IPS-11a (cell line): Measurements from ENCODE around the gene COQ2.
"Not testable (repeated sequence)": the region's sequence is repeated elsewhere in the genome, so short reads cannot be mapped to it uniquely, and the experiment has no call there.

Experiments used
- H3K4me3 ChIP-seq: one replicate; pipeline ENCODE4 v1.5.1; 2013; ENCODE audit warnings: low read depth, low read length, control low read depth

The COQ2 gene

DNA sequence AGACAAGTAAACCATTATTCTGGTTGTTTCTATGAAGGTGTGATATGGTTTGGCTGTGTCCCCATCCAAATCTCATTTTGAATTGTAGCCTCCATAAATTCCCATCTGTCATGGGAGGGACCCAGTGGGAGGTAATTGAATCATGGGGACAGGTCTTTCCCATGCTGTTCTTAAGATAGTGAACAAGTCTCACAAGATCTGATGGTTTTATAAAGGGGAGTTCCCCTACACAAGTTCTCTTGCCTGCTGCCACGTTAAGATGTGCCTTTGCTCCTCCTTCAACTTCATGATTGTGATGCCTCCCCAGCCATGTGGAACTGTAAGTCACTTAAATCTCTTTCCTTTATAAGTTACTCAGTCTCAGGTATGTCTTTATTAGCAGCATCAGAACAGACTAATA, 3.8 kb upstream of the COQ2 start:
- not testable (repeated sequence) for H3K4me3 ChIP-seq

DNA sequence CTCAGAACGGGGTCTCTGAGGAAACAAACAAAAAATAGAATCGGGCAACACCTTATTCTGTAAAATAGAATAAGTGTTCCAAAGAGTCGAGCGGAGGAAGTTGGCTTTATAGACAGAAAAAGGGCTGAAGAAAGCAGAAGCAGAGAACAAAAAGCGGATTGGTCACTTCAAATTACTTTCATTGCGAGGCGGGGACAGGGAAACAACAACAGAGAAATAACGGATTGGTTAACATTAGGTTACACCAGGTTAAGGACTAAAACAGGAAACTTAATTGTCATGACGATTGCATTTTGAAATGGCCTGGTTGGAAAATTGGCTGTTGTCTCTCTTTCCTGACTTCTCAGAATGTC, 433 bp upstream of the COQ2 start:
- H3K4me3 ChIP-seq, result peak overlapping the region; percentile 84

GRCh38 chr4:83283181-83283580, 1.4 kb downstream of the COQ2 start:
- no peak overlapping the region for H3K4me3 ChIP-seq

DNA sequence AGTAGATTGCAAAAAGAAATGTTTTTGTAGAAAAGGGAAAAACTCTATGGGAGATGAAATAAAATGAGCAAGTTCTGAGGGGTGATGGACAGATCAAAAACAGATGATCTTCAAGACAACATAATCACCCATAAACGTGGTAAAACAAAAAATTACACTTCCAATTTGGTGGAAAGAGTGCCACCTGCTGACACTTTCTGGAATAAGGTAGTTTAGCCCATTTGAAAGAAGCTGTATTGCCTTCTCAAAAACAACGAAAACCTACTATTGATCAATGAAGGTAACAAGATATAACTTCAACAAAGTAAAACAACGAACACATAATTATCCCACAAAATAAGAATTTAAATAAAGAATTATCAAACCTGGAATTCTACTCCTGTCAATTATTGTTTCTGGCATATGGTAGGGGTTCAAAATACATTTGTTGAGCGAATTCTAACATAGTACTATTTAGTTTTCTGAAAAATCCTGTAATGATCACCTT, 2.5 kb downstream of the COQ2 start:
- no peak overlapping the region for H3K4me3 ChIP-seq

DNA sequence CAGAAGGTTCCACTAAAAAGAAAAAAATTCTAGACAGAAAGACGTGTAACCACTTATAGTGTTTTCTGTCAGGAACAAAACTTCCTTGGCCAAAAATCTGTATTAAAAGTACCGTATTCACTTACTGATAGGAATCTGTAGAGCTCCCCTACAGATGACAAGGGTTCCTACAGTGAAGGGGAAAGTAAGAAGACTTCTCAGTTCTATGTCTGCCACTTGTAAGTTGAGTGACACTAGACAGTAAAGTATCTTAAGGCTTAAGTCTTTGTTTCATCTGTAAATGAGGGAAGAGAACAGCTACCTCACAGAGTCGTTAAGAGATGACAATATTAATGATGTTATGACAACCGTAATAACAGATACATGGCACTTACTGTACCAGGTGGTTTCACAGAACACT, 3.3 kb downstream of the COQ2 start:
- no peak overlapping the region for H3K4me3 ChIP-seq

- H3K4me3 ChIP-seq, result no peak overlapping the region
Observed at GRCh38 chr4:83276299-83277040, 8.1 kb downstream of the COQ2 start.

GRCh38 chr4:83273926-83274325, 10.7 kb downstream of the COQ2 start:
- H3K4me3 ChIP-seq, result not testable (repeated sequence)

GRCh38 chr4:83272900-83273299, 11.7 kb downstream of the COQ2 start:
- no peak overlapping the region for H3K4me3 ChIP-seq

GRCh38 chr4:83269256-83269655, 15.3 kb downstream of the COQ2 start:
- H3K4me3 ChIP-seq, result no peak overlapping the region

DNA sequence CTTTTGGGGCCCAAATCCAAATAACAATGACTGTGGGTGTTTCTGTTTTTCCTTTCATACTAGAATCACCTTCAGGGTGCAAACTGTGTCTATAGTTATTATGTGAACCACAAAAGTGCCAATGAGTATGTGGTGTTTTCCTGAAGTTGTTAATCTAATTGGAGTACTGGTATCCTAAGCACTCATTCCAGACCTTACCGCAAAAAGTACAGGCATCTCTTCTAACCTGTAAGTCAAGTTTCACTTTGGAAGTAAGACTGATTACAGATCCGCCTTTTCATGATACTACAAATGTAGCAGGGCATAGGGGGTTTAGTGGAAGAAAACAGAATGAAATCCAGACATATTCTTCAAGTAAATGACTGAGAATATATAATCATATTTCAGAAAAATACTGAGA, 16.1 kb downstream of the COQ2 start:
- H3K4me3 ChIP-seq, result no peak overlapping the region

DNA sequence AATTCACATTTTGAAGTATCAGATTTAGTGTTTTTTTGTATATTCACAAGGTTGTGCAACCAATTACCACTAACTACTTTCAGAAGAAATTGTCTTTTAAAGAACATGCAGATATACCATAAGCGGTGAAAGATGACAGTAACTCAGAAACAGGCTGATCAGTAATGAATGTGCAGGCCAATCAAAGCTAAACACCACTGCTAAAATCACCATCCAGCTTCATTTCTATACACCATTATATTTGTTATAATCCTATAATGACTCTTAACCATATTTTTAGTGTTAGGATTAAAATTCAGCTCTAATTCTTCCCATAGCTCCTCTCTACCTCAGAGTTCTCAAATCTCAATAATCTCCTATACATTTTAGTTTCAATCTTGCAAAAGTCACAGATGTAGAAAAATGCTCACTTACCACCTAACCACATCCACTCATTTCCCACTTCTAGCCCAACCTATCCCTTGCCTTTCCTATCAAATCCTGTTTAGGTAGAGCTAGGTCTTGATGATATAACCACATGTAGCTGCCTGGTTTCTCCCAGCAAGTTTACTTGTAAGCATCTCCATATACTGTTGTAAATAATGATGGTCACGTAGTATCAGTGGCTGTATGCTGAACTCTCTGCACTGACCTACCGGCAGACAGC, 16.6 kb downstream of the COQ2 start:
- H3K4me3 ChIP-seq, result no peak overlapping the region

DNA sequence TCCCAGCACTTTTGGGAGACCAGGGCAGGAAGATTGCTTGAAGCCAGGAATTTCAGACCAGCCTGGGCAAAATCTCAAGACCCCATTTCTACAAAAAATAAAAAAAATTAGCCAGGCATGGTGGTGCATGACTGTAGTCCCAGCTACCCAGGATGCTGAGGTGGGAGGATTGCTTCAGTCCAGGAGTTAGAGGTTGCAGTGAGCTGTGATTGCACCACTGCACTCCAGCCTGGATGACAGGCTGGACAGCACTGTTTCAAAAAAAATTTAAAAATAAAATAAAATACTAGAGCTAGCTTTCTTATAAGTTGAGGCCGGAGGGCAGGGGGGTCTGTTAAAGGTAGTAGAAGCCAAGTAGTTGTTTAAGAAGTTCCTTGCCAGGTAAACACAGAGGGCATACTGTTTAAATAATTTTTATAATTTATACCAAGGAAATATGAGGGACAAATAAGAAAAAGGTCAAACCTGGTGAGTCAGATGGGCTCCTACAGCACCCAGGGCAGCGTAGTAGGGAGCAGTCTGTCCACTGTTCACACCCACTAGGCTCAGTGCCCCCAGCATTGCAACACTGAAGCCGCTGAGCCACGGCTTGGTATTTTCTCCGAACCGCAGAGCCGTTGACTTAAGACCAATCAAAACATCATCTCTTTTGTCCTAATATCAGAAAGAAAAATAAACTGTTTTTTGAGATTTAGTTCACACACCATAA, 17.3 kb downstream of the COQ2 start:
- no peak overlapping the region for H3K4me3 ChIP-seq

DNA sequence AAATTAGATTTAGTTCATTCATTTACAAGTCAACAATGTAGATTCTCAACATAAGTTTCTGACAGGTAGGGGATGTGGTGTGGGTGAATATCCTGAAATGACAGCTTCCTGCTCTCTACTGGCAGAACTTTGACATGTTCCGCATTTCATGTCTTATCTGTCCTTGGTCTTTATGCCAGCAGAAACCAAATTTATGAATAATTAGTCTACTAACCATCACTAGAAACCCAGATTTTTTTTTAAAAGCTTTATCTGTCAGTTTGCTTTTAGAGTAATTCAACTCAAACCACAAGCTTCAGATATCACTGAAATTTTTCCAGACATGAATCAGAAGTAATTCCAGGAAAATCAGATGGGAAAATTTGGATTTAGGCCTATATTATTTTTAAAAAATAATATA, 17.9 kb downstream of the COQ2 start:
- no peak overlapping the region for H3K4me3 ChIP-seq

DNA sequence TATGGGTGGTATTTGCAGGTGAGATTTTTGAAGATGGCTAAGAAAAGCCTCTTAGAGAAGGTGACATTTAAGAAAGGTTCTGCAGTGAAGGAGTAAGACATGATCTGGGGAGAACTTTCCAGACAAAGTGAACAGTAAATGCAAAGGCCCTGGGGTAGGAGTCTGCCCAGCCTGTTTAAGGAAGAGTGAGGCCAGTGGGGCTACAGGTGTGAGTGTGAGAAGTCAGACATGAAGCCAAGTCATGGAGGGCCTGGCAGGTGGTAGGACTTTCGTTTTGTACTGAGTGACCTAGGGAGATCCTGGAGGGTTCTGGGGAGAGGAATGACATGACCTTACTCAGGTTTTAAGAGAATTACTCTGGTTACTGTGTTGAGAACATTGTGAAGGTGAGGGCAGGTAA, 21.5 kb downstream of the COQ2 start:
- no peak overlapping the region for H3K4me3 ChIP-seq

DNA sequence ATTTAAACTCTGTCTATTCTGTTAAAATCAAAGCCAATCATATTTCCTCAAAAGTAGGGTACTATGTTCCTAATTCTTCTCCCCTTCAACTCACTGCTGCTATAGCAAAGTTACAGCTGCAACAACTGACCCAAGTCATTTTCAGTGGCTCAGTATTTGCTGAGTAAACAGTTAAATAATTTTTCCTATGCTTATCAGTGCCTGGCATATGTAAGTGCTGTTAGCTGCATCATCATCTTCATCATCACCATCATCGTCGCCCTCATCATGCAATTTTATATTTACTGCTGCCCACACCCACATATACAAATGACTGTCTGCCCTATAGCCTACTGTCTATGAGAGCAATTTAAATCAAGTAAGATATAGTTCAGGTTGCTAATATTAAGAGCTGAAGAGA, 21.9 kb downstream of the COQ2 start:
- H3K4me3 ChIP-seq, result no peak overlapping the region

DNA sequence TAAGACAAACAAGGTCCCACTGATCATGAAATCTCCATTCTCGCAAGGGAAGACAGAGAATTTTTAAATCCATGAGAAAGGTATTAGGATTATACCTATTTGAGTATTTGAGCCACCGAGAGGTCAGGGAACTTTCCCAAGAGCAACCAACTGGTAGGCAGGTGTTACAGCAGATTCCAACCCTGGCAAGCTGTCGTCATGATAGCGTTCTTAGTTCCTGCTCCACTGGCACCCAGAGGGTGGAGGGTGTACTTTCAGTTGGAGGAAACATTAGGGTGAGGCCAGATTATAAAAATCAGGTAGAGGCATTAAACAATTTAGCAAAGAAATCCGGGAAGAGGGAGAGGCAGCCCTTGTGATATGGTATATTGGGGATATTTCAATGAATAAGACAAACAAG, 23.3 kb downstream of the COQ2 start:
- no peak overlapping the region for H3K4me3 ChIP-seq

- H3K4me3 ChIP-seq, result no peak overlapping the region
Observed at GRCh38 chr4:83259586-83259985, 25.0 kb downstream of the COQ2 start.

- no peak overlapping the region for H3K4me3 ChIP-seq
Observed at GRCh38 chr4:83258461-83258860, 26.1 kb downstream of the COQ2 start.

DNA sequence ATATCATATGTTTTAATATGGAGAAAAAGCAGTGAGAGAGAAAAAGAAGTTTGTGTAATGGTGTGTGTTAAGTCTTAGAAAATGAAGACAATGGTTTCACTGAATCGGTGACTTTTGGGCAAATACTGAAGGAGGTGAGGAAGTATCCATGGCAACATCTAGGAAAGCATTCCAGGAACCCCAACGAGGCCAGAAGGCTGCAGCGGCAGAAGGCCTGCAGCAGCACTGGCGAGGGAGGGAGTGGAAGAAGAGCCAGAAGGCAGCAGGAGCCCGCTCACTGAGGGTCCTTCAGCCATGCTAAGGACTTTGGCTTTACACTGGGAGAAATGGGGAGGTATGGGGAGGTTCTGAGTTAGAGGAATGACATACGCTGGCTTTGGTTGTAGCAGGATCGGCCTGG, 26.8 kb downstream of the COQ2 start:
- H3K4me3 ChIP-seq, result no peak overlapping the region

DNA sequence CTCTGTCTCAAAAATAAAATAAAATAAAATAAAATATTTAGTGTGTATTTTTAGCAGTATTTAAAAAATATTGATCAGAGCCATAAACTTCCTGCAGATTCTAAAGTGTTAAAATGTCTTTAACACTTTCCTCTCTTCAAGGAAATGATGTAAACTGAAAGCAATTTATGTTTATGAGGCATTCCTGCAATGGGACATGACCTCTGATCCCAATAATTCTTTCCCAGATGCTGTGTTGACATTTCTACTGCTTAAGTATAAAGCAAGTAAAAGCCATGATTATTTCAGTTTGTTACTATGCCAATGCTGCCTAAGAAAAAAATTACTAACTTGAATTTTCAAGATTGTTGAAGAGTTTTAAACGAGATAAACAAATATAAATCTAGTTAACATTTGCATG, 29.0 kb downstream of the COQ2 start:
- H3K4me3 ChIP-seq, result no peak overlapping the region

GRCh38 chr4:83252782-83253405, 31.7 kb downstream of the COQ2 start:
- H3K4me3 ChIP-seq, result no peak overlapping the region

- no peak overlapping the region for H3K4me3 ChIP-seq
Observed at GRCh38 chr4:83251447-83251830, 33.2 kb downstream of the COQ2 start.
